OCI-LY1 (cell line): Measurements from ENCODE around the gene ZFYVE28.

Experiments
- EZH2 ChIP-seq: fragments of 200-600 bp; sonication (generic), shearing (Covaris generic); IDR thresholded peaks from 2 replicates; pipeline ENCODE4 v1.8.0; 2017; ENCODE audit warnings: borderline replicate concordance, mixed run types, mild to moderate bottlenecking, antibody characterized with exemption, low read length, moderate library complexity, mixed read lengths
- TF ChIP-seq, protein P1 (sequence below): fragments of 200-600 bp; sonication (generic), shearing (Covaris generic); IDR thresholded peaks from 2 replicates; pipeline ENCODE4 v1.5.1; 2017; ENCODE audit warnings: mild to moderate bottlenecking, antibody characterized with exemption, low read length, moderate library complexity, mixed read lengths

DNA sequence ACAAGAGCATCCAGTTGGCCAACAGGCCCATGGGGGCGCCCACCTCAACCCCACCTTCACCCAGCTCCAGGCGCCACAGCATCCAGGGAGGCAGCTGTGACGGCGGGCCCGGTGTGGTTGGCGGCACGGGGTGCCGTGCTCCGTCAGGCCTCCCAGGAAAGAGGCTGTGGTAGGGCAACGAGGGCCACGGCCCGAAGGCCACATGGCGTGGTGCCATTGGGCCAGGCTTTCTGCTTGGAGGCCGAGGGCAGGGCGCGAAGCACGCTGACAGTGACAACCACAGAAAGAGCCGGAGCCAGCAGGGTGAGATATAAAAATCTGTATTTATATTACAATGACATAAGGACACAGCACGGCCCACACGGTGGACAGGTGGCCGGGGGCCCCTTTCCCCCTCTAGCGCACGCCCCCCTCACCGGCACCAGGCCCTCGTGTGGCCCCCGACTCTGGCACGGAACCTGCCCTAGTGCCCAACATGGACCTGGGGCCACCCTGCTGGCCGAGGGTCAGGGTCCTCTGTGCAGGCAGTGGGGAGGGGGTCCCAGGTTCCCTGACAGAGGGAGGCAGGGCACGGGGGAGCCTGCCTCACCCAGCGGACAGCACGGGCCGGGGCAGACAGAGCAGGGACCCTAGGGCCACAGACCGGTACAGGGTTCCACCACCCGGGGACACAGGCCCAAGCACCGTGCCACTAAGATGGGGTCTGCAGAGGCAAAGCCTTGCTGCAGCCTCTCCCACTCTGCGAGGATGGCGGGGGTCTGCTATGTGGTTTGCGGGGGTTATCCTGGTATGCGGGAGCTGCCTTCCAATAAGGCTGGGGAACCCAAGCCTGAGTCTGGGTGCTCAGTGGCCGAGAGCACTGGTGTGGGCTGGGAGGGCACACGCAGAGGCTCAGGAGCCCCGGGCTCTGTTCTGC lies 171.1 kb downstream of the ZFYVE28 start:
- no peak for TF ChIP-seq EZH2
- TF ChIP-seq, protein P1, sequence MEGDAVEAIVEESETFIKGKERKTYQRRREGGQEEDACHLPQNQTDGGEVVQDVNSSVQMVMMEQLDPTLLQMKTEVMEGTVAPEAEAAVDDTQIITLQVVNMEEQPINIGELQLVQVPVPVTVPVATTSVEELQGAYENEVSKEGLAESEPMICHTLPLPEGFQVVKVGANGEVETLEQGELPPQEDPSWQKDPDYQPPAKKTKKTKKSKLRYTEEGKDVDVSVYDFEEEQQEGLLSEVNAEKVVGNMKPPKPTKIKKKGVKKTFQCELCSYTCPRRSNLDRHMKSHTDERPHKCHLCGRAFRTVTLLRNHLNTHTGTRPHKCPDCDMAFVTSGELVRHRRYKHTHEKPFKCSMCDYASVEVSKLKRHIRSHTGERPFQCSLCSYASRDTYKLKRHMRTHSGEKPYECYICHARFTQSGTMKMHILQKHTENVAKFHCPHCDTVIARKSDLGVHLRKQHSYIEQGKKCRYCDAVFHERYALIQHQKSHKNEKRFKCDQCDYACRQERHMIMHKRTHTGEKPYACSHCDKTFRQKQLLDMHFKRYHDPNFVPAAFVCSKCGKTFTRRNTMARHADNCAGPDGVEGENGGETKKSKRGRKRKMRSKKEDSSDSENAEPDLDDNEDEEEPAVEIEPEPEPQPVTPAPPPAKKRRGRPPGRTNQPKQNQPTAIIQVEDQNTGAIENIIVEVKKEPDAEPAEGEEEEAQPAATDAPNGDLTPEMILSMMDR, result no peak
